PC-9 (cell line): Measurements from ENCODE around the gene PRDM2.

Source experiments
- EZH2 ChIP-seq: fragments of 200-600 bp; sonication (generic); IDR thresholded peaks from 2 replicates; pipeline ENCODE4 v1.8.0; 2017; ENCODE audit warnings: antibody characterized with exemption, low read depth
- TF ChIP-seq, protein P1 (sequence below): fragments of 200-600 bp; sonication (generic); conservative IDR thresholded peaks from 2 replicates; pipeline ENCODE4 v1.6.1; 2017; ENCODE audit warnings: mixed run types, antibody characterized with exemption, mild to moderate bottlenecking, moderate library complexity

DNA sequence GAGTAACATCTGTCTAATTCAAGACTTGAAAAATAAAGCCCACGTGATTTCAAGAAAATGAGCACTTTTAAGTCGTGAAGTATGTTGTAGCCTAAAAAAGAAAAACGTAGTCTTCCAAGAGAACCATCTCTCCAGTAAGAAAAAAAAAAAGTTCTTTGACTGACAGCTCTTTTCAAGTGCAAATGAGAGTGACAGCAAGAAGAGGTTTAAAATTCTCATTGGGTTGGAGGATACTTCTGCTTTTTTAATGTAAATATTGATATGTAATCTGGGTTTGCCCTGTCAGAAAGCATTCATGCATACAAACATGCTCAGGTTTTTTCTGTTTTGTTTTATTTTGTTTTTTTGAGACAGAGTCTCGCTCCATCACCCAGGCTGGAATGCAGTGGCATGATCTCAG, 32.3 kb upstream of the PRDM2 start:
- TF ChIP-seq, protein P1, sequence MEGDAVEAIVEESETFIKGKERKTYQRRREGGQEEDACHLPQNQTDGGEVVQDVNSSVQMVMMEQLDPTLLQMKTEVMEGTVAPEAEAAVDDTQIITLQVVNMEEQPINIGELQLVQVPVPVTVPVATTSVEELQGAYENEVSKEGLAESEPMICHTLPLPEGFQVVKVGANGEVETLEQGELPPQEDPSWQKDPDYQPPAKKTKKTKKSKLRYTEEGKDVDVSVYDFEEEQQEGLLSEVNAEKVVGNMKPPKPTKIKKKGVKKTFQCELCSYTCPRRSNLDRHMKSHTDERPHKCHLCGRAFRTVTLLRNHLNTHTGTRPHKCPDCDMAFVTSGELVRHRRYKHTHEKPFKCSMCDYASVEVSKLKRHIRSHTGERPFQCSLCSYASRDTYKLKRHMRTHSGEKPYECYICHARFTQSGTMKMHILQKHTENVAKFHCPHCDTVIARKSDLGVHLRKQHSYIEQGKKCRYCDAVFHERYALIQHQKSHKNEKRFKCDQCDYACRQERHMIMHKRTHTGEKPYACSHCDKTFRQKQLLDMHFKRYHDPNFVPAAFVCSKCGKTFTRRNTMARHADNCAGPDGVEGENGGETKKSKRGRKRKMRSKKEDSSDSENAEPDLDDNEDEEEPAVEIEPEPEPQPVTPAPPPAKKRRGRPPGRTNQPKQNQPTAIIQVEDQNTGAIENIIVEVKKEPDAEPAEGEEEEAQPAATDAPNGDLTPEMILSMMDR = no peak
- no peak for TF ChIP-seq EZH2
